HG03565 (cell line): ENCODE measurements around the gene PTGER1.
"Not testable (repeated sequence)": the region's sequence is repeated elsewhere in the genome, so short reads cannot be mapped to it uniquely, and the experiment has no call there.

Source experiments
- ATAC-seq: cut with Tn5 transposase; IDR thresholded peaks from one replicate; pipeline ENCODE4 v1.9.1; 2021; ENCODE audit warnings: mild to moderate bottlenecking, moderate library complexity; ENCODE audit not compliant: unreplicated experiment

Gene PTGER1

GRCh38 chr19:14474827-14475226 lies 327 bp downstream of the PTGER1 start:
- no peak for ATAC-seq

DNA sequence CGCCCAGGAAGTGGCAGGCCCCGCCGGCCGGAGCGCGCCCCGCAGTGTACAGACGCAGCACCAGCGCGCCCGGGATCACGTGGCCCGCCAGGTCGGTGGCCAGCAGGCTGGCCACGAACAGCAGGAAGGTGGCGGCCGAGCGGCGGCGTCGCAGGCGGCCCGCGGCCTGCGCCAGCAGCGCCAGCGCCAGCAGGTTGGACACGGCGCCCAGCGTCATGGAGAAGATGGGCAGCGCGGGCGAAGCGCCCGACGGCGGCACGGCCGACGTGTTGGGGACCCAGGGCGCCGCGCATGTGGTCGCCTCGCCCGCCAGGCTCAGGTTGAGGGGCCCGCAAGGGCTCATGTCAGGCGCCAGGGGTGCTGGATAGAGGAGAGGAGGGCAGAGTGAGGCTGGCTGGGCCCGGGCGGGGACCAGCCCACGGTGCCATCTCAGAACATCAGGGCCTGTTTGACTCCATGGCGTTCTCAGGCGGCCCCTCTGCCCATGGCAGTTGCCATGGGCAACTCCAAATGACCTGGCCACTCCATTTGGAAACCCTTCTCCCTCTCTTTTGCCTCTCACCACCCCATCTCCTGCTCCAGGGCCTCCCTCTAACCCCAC lies 1.1 kb downstream of the PTGER1 start:
- ATAC-seq: no peak

- no peak for ATAC-seq
These were observed 1.8 kb downstream of the PTGER1 start for GRCh38 chr19:14473073-14473977.

- ATAC-seq: no peak
These were observed 2.8 kb downstream of the PTGER1 start for GRCh38 chr19:14472202-14472938.

GRCh38 chr19:14471436-14472187 lies 3.5 kb downstream of the PTGER1 start:
- no peak for ATAC-seq

GRCh38 chr19:14470031-14470876 lies 4.9 kb downstream of the PTGER1 start:
- no peak for ATAC-seq

- ATAC-seq: no peak
These were observed 7.3 kb downstream of the PTGER1 start for GRCh38 chr19:14467816-14468215.

- no peak for ATAC-seq
These were observed 7.8 kb downstream of the PTGER1 start for GRCh38 chr19:14467391-14467790.

GRCh38 chr19:14463747-14464146 lies 11.4 kb downstream of the PTGER1 start:
- ATAC-seq: no peak

- ATAC-seq: not testable (repeated sequence)
These were observed 12.8 kb downstream of the PTGER1 start for GRCh38 chr19:14462401-14462800.

GRCh38 chr19:14460935-14461334 lies 14.2 kb downstream of the PTGER1 start:
- no peak for ATAC-seq

DNA sequence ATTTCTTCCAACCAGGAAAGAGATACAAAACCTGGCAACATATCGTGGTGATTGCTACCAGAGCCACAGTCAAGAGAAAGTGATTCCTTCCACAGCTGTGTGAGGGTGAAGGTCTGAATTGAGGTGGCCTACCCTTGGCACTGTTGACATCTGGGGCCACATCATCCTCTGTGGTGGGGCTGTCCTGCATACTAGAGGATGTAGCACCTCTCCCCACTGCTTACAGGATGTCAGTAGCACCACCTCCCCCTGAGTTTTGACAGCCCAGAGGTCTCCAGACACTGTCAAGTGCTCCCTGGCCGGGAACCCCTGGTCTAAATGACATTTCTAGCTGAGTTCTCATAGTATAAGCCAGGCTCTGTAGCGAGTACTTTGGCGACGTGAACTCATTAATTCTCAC lies 15.5 kb downstream of the PTGER1 start:
- no peak for ATAC-seq

DNA sequence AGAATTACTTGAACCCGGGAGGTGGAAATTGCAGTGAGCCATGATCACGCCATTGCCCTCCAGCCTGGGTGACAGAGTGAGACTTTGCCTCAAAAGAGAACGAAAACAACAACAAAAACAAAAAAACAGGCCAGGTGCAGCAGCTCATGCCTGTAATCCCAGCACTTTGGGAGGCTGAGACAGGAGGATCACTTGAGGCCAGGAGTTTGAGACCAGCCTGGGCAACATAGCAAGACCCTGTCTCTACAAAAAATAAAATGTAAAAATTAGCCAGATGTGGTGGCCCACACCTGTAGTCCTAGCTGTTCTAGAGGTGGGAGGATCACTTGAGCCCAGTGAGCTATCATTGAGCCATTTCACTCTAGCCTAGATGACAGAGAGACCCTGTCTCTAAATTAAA lies 22.9 kb downstream of the PTGER1 start:
- ATAC-seq: not testable (repeated sequence)

DNA sequence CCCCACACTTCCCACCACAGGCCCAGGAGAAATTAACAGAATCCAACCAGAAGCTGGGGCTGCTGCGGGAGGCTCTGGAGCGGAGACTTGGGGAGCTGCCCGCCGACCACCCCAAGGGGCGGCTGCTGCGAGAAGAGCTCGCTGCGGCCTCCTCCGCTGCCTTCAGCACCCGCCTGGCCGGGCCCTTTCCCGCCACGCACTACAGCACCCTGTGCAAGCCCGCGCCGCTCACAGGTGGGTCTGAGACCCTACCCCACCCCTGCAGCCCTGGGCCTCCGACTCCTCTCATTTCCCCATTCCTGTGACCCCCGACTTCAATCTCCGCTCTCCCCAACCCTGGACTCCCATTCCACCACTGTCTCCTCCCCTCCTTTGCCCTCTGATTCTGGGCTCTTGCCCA lies 24.3 kb downstream of the PTGER1 start:
- no peak for ATAC-seq

DNA sequence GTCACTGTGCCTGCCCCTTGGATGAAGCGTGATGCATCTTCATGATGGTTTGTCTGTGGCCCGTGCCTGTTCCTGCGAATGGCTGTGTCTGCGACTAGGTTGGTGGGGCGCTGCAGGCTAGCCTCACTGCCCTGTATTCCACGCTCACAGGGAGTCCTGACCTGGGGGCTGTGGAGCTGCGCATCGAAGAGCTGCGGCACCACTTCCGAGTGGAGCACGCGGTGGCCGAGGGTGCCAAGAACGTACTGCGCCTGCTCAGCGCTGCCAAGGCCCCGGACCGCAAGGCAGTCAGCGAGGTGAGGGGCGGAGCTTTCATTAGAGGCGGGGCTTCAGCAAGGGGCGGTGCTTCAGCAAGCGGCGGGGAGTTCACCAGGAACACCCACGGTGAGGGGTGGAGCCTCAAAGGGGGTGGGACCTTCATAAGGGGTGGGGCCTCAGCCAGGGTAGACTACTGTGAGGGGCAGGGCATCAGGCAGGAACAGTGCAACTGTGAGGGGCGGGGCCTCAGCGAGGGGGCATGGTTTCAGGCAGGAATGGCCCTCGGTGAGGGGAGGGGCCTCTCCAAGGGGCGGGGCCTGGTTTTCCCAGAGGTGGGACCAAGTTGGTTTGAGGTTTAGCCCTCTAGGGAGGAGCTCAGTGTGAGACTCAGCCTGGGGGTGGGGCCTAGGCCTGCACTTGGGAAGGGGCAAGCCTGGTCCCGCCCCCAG lies 24.8 kb downstream of the PTGER1 start:
- ATAC-seq: no peak

- ATAC-seq: no peak
These were observed 25.8 kb downstream of the PTGER1 start for GRCh38 chr19:14449321-14449720.

- ATAC-seq: no peak
These were observed 28.7 kb downstream of the PTGER1 start for GRCh38 chr19:14446336-14447036.

GRCh38 chr19:14443632-14444216 lies 31.4 kb downstream of the PTGER1 start:
- no peak for ATAC-seq
